ENCODE measurements around the gene RGS6.

DNA sequence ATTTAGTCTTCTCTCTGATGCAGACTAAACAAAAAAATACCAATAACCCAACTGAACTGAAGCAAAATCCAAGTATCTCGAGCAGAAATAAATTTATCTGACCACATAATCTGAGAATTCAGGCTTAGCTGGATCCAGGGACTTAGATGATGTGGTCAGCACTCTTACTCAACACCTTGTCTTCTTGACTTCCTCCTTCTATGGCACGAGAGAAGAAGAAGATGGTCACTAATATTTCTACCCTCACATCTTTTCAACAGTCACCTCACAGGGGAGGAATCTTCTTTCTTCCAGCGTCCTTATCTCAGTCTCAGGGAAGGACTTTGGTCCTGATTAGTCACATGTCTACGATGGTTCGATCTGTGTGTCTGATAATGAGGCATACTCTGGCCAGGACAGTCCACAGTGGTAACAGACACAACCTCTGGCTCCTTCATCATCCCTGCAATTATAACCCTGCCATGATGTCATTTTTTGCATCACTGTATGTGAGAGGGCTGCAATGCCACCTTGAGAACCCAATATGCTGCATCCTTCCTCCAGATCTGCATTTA, 15.8 kb downstream of the RGS6 start:
- no peak for TF ChIP-seq POLR2A (IDR thresholded peaks at IDR 0.05)
- TF ChIP-seq, protein P1, sequence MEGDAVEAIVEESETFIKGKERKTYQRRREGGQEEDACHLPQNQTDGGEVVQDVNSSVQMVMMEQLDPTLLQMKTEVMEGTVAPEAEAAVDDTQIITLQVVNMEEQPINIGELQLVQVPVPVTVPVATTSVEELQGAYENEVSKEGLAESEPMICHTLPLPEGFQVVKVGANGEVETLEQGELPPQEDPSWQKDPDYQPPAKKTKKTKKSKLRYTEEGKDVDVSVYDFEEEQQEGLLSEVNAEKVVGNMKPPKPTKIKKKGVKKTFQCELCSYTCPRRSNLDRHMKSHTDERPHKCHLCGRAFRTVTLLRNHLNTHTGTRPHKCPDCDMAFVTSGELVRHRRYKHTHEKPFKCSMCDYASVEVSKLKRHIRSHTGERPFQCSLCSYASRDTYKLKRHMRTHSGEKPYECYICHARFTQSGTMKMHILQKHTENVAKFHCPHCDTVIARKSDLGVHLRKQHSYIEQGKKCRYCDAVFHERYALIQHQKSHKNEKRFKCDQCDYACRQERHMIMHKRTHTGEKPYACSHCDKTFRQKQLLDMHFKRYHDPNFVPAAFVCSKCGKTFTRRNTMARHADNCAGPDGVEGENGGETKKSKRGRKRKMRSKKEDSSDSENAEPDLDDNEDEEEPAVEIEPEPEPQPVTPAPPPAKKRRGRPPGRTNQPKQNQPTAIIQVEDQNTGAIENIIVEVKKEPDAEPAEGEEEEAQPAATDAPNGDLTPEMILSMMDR (IDR thresholded peaks at IDR 0.05) = no peak

Data from thyroid gland (tissue), 4 donors.